Astrocyte of the cerebellum (primary cell): Measurements from ENCODE around the gene ZNF213.

Source experiments
- DNase-seq: peaks from one replicate; pipeline ENCODE4 v3.0.0-alpha.2; 2011; ENCODE audit warnings: low read depth
- H3K4me3 ChIP-seq: 2 replicates; pipeline ENCODE4 v1.5.1; 2011; ENCODE audit warnings: mild to moderate bottlenecking, low read depth, low read length, moderate library complexity
- in situ Hi-C: cut with HindIII; loops from 2 replicates; pipeline ENCODE4 v1.10.0; 2017; ENCODE audit warnings: low sequenced_read_pairs
- TF ChIP-seq, protein P1 (sequence below): IDR thresholded peaks from 2 replicates; pipeline ENCODE4 v1.5.1; 2012; ENCODE audit warnings: low read length, low read depth, moderate library complexity, mild to moderate bottlenecking; ENCODE audit errors: missing control alignments

Gene ZNF213

DNA sequence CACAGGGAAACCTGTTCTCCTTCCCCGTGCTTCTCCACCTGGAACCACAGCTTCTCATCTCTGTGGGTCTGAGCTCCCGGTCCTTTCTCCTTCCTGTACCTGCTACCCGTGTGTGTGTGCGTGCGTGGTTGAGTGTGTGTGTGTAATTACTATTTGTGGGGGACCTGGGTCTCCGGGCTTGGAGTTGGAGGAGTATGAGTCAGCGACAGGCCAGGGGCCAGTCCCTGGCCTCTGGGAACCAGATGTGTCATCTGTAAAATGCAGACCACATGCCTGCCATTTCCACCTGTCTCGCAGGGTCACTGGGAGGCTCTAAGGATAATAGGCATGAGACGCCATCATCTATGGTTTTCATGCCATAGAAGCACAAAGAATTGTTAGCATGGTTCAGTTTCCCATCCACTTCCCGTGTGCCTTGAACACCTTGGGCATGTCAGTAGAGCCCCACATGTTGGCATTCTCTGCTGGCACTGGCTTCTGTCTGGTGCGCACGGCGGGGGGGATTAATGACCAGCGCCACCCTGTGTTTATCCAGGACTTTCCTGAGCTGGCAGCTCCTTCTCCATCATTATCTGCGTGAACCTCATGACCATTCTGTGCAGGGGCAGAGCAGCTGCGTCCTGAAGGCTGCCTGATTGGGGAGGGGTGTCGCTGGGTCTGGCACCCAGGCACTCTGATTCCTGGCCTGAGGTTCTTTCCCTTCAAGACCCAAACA is 20.9 kb upstream of the ZNF213 start:
- DNase-seq: no peak
- TF ChIP-seq, protein P1, sequence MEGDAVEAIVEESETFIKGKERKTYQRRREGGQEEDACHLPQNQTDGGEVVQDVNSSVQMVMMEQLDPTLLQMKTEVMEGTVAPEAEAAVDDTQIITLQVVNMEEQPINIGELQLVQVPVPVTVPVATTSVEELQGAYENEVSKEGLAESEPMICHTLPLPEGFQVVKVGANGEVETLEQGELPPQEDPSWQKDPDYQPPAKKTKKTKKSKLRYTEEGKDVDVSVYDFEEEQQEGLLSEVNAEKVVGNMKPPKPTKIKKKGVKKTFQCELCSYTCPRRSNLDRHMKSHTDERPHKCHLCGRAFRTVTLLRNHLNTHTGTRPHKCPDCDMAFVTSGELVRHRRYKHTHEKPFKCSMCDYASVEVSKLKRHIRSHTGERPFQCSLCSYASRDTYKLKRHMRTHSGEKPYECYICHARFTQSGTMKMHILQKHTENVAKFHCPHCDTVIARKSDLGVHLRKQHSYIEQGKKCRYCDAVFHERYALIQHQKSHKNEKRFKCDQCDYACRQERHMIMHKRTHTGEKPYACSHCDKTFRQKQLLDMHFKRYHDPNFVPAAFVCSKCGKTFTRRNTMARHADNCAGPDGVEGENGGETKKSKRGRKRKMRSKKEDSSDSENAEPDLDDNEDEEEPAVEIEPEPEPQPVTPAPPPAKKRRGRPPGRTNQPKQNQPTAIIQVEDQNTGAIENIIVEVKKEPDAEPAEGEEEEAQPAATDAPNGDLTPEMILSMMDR: no peak
- in situ Hi-C loops: no loop called here
- H3K4me3 ChIP-seq: peak overlapping the region; percentile 79

DNA sequence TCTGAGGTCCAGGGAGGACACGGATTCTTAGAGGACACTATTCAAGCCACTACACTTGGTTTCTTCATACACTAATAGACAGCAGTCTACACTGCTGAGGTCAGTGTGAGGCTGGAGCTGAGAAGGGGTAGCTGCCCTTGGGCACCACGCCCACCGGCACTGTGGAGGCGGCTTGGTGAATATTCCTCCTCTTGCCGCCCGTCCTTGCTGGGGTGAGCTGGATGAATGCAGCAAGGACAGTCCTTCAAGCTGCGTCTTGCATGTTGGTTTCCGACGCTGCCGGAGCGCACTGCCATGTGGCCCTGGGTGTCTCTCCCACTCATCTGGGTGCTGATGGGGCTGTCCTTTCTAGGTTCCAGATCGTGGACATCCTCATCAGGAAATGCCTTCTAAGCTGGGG is 19.8 kb upstream of the ZNF213 start:
- TF ChIP-seq, protein P1: no peak
- H3K4me3 ChIP-seq: no peak overlapping the region
- in situ Hi-C loops: no loop called here
- no peak for DNase-seq

DNA sequence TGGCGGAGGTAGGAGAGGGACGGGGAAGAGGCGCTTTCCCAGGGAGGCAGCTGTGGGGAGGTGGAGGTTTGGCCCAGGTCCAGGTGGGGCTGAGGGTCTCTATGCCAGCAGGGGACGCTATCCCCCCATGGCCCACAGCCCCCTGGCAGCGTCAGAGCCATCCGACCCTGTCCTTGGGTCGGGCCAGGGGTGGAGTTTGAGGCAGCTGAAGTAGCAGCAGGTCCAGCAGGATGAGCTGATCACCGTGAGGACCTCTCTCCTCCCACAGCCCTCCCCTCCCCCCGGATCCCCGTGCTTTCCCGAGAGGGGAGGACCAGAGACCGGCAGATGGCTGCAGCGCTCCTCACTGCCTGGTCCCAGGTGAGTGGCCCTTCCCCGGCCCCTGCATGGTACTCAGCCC is 19.3 kb upstream of the ZNF213 start:
- in situ Hi-C loops: no loop called here
- DNase-seq: no peak
- H3K4me3 ChIP-seq: no peak overlapping the region
- TF ChIP-seq, protein P1: no peak

DNA sequence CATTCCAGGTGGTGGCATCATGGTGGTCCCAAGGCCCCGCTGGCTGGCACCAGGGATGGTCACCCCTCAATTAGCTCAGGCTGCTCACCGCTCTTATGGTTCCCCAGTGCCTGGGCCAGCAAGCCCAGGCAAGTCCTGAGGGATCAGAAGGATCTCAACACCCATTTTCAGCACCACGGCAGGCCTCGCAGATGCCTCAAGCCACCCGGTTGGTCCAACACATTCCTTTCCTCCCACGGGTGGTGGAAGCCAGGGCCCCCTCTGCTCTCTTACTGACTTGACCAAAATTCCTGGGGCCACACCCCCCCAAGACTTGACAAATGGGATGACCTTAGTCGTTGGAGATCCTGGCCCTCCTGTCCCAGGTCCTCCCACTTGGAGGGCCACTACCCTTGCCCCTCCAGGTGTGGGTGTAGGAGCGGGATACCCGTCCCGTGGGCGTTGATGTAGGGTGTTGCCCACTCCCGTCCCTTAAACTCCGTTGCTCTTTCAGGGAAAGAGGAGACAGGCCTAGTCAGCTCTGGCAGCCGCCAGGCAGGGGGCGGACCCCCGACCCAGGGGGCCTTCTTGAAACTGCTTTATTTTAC is 16.5 kb upstream of the ZNF213 start:
- H3K4me3 ChIP-seq: no peak overlapping the region
- TF ChIP-seq, protein P1: no peak
- in situ Hi-C loops: no loop called here
- DNase-seq: no peak

DNA sequence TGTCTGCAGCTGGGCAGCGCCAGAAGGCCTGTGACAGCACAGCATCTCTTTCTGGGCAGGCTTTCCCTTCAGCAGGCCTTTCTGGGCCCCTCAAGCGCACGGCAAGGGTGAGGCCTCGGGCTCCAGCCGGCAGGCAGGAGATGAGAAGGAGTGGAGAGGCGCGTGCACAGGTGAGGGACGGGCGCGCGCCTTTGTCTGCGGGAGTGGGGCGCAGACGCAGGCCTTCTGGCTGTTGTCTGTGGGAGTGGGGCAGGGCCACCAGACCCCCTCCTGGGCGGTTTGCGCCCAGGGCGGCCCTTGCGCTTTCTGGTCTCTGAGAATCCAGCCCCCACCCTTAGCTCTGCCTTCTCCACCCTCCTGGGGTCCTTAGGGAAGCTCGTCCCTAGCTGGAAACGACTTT is 16.0 kb upstream of the ZNF213 start:
- in situ Hi-C loops: no loop called here
- H3K4me3 ChIP-seq: no peak overlapping the region
- DNase-seq: no peak
- TF ChIP-seq, protein P1: no peak

DNA sequence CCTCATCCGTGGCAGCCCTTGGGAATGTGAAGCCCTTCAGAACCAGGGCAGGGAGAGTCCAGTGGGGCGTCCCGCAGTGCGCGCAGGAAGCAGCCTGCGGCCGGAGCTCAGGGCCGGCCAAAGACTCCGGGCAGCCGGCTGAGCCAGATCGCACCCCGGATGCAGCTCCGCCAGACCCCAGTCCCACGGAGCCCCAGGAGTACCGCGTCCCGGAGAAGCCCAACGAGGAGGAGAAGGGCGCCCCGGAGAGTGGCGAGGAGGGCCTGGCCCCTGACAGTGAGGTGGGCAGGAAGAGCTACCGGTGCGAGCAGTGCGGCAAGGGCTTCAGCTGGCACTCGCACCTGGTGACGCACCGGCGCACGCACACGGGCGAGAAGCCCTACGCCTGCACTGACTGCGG is 15.5 kb upstream of the ZNF213 start:
- no peak for DNase-seq
- TF ChIP-seq, protein P1: no peak
- in situ Hi-C loops: no loop called here
- H3K4me3 ChIP-seq: no peak overlapping the region
